OCI-LY7 (cell line): ENCODE data around the gene NOX4. TPM values are rescaled to one million over a fixed set of nuclear protein-coding genes. Genes with fewer than 3 reads are reported as not detected.
"Not testable (repeated sequence)": the region's sequence is repeated elsewhere in the genome, so short reads cannot be mapped to it uniquely, and the experiment has no call there.

Experiments
- BruUV-seq: library from RNA; stranded (reverse); fragments of 400-500 nt; replicated peaks from 2 replicates; lab custom pipeline; 2021; lab: Mats Ljungman, UMichigan
- CTCF ChIA-PET: fragments of 300-600 bp; sonication (Branson Sonifier 250); formaldehyde crosslinking; loops from one replicate; lab custom pipeline; 2022; ENCODE audit warnings: antibody characterized with exemption; ENCODE audit not compliant: unreplicated experiment; lab: Charles Lee
- POLR2A ChIA-PET: fragments of 300-600 bp; sonication (Branson Sonifier 250); formaldehyde crosslinking; loops from one replicate; lab custom pipeline; 2022; ENCODE audit warnings: antibody characterized with exemption; lab: Charles Lee
- DNase-seq: peaks from one replicate; pipeline ENCODE4 v3.0.0-alpha.2; 2015; ENCODE audit warnings: low spot score
- H2AFZ ChIP-seq: fragments of 200-600 bp; sonication (generic), shearing (Covaris generic); 2 replicates; pipeline ENCODE4 v1.6.1; 2014; ENCODE audit warnings: mild to moderate bottlenecking, antibody characterized with exemption, low read length, moderate library complexity
- H3K27ac ChIP-seq: fragments of 200-600 bp; sonication (generic); 2 replicates; pipeline ENCODE4 v1.5.1; 2014; ENCODE audit warnings: mixed run types, low read depth, mild to moderate bottlenecking, moderate library complexity, low read length, inconsistent platforms; ENCODE audit not compliant: poor library complexity, severe bottlenecking
- H3K36me3 ChIP-seq: fragments of 200-600 bp; sonication (generic); 2 replicates; pipeline ENCODE4 v1.6.1; 2014; ENCODE audit warnings: mild to moderate bottlenecking, antibody characterized with exemption, low read length, moderate library complexity, mixed read lengths; ENCODE audit not compliant: insufficient read depth
- H3K4me1 ChIP-seq: fragments of 200-600 bp; sonication (generic); 2 replicates; pipeline ENCODE4 v1.5.1; 2014; ENCODE audit warnings: mild to moderate bottlenecking, low read length; ENCODE audit not compliant: insufficient read depth, poor library complexity, severe bottlenecking
- H3K4me2 ChIP-seq: fragments of 200-600 bp; sonication (generic); 2 replicates; pipeline ENCODE4 v1.6.1; 2014; ENCODE audit warnings: mild to moderate bottlenecking, low read length
- H3K4me3 ChIP-seq: fragments of 200-600 bp; sonication (generic); 2 replicates; pipeline ENCODE4 v1.5.1; 2014; ENCODE audit warnings: mild to moderate bottlenecking, low read depth, low read length; ENCODE audit not compliant: poor library complexity, severe bottlenecking
- H3K79me2 ChIP-seq: fragments of 200-600 bp; sonication (generic); 2 replicates; pipeline ENCODE4 v1.6.1; 2016; ENCODE audit warnings: low read depth, mild to moderate bottlenecking, low read length, moderate library complexity, mixed read lengths; ENCODE audit not compliant: insufficient read depth
- H3K9me2 ChIP-seq: fragments of 200-600 bp; sonication (generic); 2 replicates; pipeline ENCODE4 v1.6.1; 2016; ENCODE audit warnings: mild to moderate bottlenecking, low read length, mixed read lengths; ENCODE audit not compliant: insufficient read depth
- H3K9me3 ChIP-seq: fragments of 200-600 bp; sonication (generic); 2 replicates; pipeline ENCODE4 v1.6.1; 2014; ENCODE audit warnings: mild to moderate bottlenecking, mixed run types, low read length, mixed read lengths
- H4K20me1 ChIP-seq: fragments of 200-600 bp; sonication (generic); 2 replicates; pipeline ENCODE4 v1.6.1; 2014; ENCODE audit warnings: mild to moderate bottlenecking, antibody characterized with exemption, low read length, moderate library complexity, mixed read lengths; ENCODE audit not compliant: insufficient read depth
- CTCF ChIP-seq: fragments of 200-600 bp; sonication (generic); conservative IDR thresholded peaks from 2 replicates; pipeline ENCODE4 v1.5.1; 2014; ENCODE audit warnings: mild to moderate bottlenecking, antibody characterized with exemption, low read length, moderate library complexity, mixed read lengths
- EZH2phosphoT487 ChIP-seq: fragments of 200-600 bp; sonication (generic); IDR thresholded peaks from 2 replicates; pipeline ENCODE4 v1.6.1; 2018; ENCODE audit warnings: low read depth, borderline replicate concordance, mild to moderate bottlenecking, mixed run types, antibody characterized with exemption, low read length, moderate library complexity, mixed read lengths
- intact Hi-C: fragments of 100-400 bp; cut with micrococcal nuclease; formaldehyde crosslinking; loops from one replicate; pipeline ENCODE4 v1.10.0; 2022; ENCODE audit not compliant: unreplicated experiment
- total RNA-seq, 2 experiments: library from RNA; depleted of rRNA in 1 of 2; stranded (reverse); fragments of >200 nt in 1 of 2; shearing (Covaris generic) in 1 of 2; gene quantifications; 2 replicates each; pipeline ENCODE4 v1.2.3, GENCODE V29; 2014 to 2022

Gene NOX4
- total RNA-seq, 2 experiments from 2014 or later: not detected

- Histone ChIP-seq H3K4me1 (no peaks in the 10 kb centered on the region), H3K4me2 (no peak overlapping the region), H3K9me3 (no peaks in the 10 kb centered on the region), H3K27ac (no peak overlapping the region), H3K79me2 (no peaks in the 10 kb centered on the region), H3K4me3 (no peak overlapping the region), H3K36me3 (no peaks in the 10 kb centered on the region), H4K20me1 (no peaks in the 10 kb centered on the region), H3K9me2 (no peaks in the 10 kb centered on the region), H2AFZ (no peak overlapping the region)
- POLR2A ChIA-PET: no interaction called here
- TF ChIP-seq EZH2phosphoT487 (no peak), CTCF (0 out of 2 replicates have a peak, but pooled peaks have one; percentile 21)
- no TSS peak for BruUV-seq
- intact Hi-C loops: no loop called here
- CTCF ChIA-PET: no interaction called here
- DNase-seq: no peak
These were observed 85.5 kb downstream of the NOX4 start for GRCh38 chr11:89405629-89406028.

GRCh38 chr11:89391654-89392053 lies 99.5 kb downstream of the NOX4 start:
- H4K20me1 ChIP-seq, H3K4me1 ChIP-seq, H3K4me3 ChIP-seq, H2AFZ ChIP-seq, POLR2A ChIA-PET, CTCF ChIA-PET, H3K9me3 ChIP-seq, H3K4me2 ChIP-seq, H3K36me3 ChIP-seq, H3K9me2 ChIP-seq, DNase-seq, BruUV-seq, H3K79me2 ChIP-seq, H3K27ac ChIP-seq, intact Hi-C loops: not testable (repeated sequence)

- BruUV-seq, POLR2A ChIA-PET: not testable (repeated sequence)
These were observed 103.7 kb downstream of the NOX4 start for GRCh38 chr11:89387501-89387900.

DNA sequence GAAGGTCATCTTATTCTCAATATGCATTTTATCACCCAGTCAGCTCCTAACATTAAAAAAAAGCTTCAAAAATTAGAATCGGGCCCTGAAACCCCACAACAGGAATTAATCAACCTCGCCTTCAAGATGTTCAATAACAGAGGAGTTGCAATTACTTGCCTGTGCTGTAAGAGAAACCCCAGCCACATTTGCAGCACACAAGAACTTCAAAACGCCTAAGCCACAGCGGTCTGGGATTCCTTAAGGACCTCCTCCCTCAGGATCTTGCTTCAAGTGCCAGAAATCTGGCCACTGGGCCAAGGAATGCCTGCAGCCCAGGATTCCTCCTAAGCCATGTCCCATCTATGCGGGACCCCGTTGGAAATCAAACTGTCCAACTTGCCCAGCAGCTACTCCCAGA lies 108.2 kb downstream of the NOX4 start:
- H3K36me3 ChIP-seq, BruUV-seq, H2AFZ ChIP-seq, H3K9me2 ChIP-seq, H3K4me3 ChIP-seq, H3K79me2 ChIP-seq, H3K4me1 ChIP-seq, H3K4me2 ChIP-seq, H3K9me3 ChIP-seq, CTCF ChIA-PET, DNase-seq, H4K20me1 ChIP-seq, intact Hi-C loops, H3K27ac ChIP-seq, POLR2A ChIA-PET: not testable (repeated sequence)

More at GRCh38 chr11:89387501-89387900, 103.7 kb downstream of the NOX4 start:
- H2AFZ ChIP-seq, H3K27ac ChIP-seq, H3K9me3 ChIP-seq, intact Hi-C loops, H3K9me2 ChIP-seq, H4K20me1 ChIP-seq, H3K4me1 ChIP-seq, DNase-seq, H3K79me2 ChIP-seq, H3K4me3 ChIP-seq, H3K4me2 ChIP-seq, CTCF ChIA-PET, H3K36me3 ChIP-seq: not testable (repeated sequence)
